Loucy (cell line): ENCODE measurements around the gene IL13RA1.

ENCODE experiments used
- H2AFZ ChIP-seq: fragments of 200-600 bp; sonication (generic); 2 replicates; pipeline ENCODE4 v1.6.0; 2016; ENCODE audit warnings: antibody characterized with exemption, mild to moderate bottlenecking, low read length, moderate library complexity
- H3F3A ChIP-seq: fragments of 200-600 bp; 2 replicates; pipeline ENCODE4 v1.6.0; 2016; ENCODE audit warnings: antibody characterized with exemption, low read depth, mild to moderate bottlenecking
- H3K27me3 ChIP-seq: fragments of 200-600 bp; sonication (generic); 2 replicates; pipeline ENCODE4 v1.6.1; 2014; ENCODE audit warnings: low read length, mild to moderate bottlenecking; ENCODE audit not compliant: insufficient read depth, poor library complexity, severe bottlenecking
- H3K36me3 ChIP-seq: fragments of 200-600 bp; sonication (generic); 2 replicates; pipeline ENCODE4 v1.6.1; 2016; ENCODE audit warnings: low read length; ENCODE audit not compliant: insufficient read depth
- H3K4me1 ChIP-seq: fragments of 200-600 bp; sonication (generic); 2 replicates; pipeline ENCODE4 v1.5.1; 2014; ENCODE audit warnings: low read length, mild to moderate bottlenecking; ENCODE audit not compliant: insufficient read depth, poor library complexity, severe bottlenecking
- H3K4me2 ChIP-seq: fragments of 200-600 bp; sonication (generic); 2 replicates; pipeline ENCODE4 v1.6.0; 2014; ENCODE audit warnings: antibody characterized with exemption, low read length, low read depth, mild to moderate bottlenecking; ENCODE audit not compliant: poor library complexity, severe bottlenecking
- H3K4me3 ChIP-seq: fragments of 200-600 bp; sonication (generic); 2 replicates; pipeline ENCODE4 v1.5.1; 2014; ENCODE audit warnings: low read length, mild to moderate bottlenecking, mixed read lengths; ENCODE audit not compliant: poor library complexity, severe bottlenecking
- H3K79me2 ChIP-seq: fragments of 200-600 bp; sonication (generic); 2 replicates; pipeline ENCODE4 v1.6.1; 2014; ENCODE audit warnings: low read length; ENCODE audit not compliant: insufficient read depth
- H3K9ac ChIP-seq: fragments of 200-600 bp; sonication (generic); 2 replicates; pipeline ENCODE4 v1.6.0; 2014; ENCODE audit warnings: mild to moderate bottlenecking, low read depth, low read length, moderate library complexity; ENCODE audit not compliant: poor library complexity, severe bottlenecking
- H3K9me2 ChIP-seq: fragments of 200-600 bp; sonication (generic); replicated peaks from 2 replicates; pipeline ENCODE4 v1.6.1; 2016; ENCODE audit warnings: low read depth, low read length, mixed read lengths
- H3K9me3 ChIP-seq: fragments of 200-600 bp; sonication (generic); 2 replicates; pipeline ENCODE4 v1.6.1; 2014; ENCODE audit warnings: mild to moderate bottlenecking, antibody characterized with exemption, low read length, low read depth; ENCODE audit not compliant: insufficient read depth
- H4K20me1 ChIP-seq: fragments of 200-600 bp; sonication (generic); 2 replicates; pipeline ENCODE4 v1.6.0; 2014; ENCODE audit warnings: antibody characterized with exemption, low read length, mild to moderate bottlenecking; ENCODE audit not compliant: insufficient read depth, poor library complexity, severe bottlenecking
- CTCF ChIP-seq: fragments of 200-600 bp; sonication (generic); conservative IDR thresholded peaks from 2 replicates; pipeline ENCODE4 v1.5.1; 2014; ENCODE audit warnings: mild to moderate bottlenecking, antibody characterized with exemption, low read length
- EZH2phosphoT487 ChIP-seq: fragments of 200-600 bp; IDR thresholded peaks from 2 replicates; pipeline ENCODE4 v1.6.1; 2018; ENCODE audit warnings: antibody characterized with exemption, mild to moderate bottlenecking, moderate library complexity, borderline replicate concordance

The IL13RA1 gene

GRCh38 chrX:118726887-118727685 is at the start of gene IL13RA1:
IL13RA1 (plus strand) TSS chrX:118727606; CDS start chrX:118727639, 33 bp downstream.
- Histone ChIP-seq H3K4me2 (no peak within 1 kb of the TSS), H3K4me1 (no peaks in the 10 kb centered on the region), H3K9me3 (no peaks in the 10 kb centered on the region), H4K20me1 (no peaks in the 10 kb centered on the region), H3F3A (no peaks in the 10 kb centered on the region), H3K9ac (no peak within 1 kb of the TSS), H3K36me3 (no peaks in the 10 kb centered on the region), H2AFZ (no peak within 1 kb of the TSS), H3K4me3 (no peak within 1 kb of the TSS), H3K27me3 (no peaks in the 10 kb centered on the region), H3K79me2 (no peaks in the 10 kb centered on the region), H3K9me2 (no peaks in the 10 kb centered on the region)
- no peak for TF ChIP-seq EZH2phosphoT487
- TF ChIP-seq CTCF = no peak

DNA sequence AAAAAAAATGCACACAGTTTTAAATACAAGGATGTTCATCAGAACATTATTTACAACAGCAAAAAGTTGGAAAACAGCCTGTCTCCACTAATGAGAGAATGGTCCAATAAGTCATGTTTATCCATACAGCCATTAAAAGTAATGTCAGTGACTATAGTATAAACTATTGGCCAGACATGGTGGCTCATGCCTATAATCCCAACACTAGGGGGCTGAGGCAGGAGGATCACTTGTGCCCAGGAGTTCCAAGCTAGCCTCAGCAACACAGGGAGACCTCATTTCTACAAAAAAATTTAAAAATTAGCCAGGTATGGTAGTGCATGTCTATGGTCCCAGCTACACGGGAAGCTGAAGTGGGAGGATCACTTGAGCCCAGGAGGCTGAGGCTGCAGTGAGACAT is 48.1 kb upstream of the IL13RA1 start:
- H3K36me3 ChIP-seq = peaks cover 5% of the 10 kb centered on the region; the same call in 1 of the 2 replicates
- no peaks in the 10 kb centered on the region for H4K20me1 ChIP-seq
- no peaks in the 10 kb centered on the region for H3K27me3 ChIP-seq
- no peaks in the 10 kb centered on the region for H3K9me3 ChIP-seq
- H3F3A ChIP-seq = no peaks in the 10 kb centered on the region
- H3K79me2 ChIP-seq = no peaks in the 10 kb centered on the region
- no peaks in the 10 kb centered on the region for H3K9me2 ChIP-seq
- H2AFZ ChIP-seq = no peak overlapping the region
- TF ChIP-seq EZH2phosphoT487 (no peak), CTCF (no peak)
- H3K4me2 ChIP-seq = no peak overlapping the region
- H3K4me1 ChIP-seq = no peaks in the 10 kb centered on the region
- H3K9ac ChIP-seq = no peak overlapping the region
- H3K4me3 ChIP-seq = no peak overlapping the region

- no peaks in the 10 kb centered on the region for H3K9me2 ChIP-seq
- no peaks in the 10 kb centered on the region for H4K20me1 ChIP-seq
- peaks cover 5% of the 10 kb centered on the region; the same call in 1 of the 2 replicates for H3K36me3 ChIP-seq
- no peak for TF ChIP-seq CTCF
- no peak for TF ChIP-seq EZH2phosphoT487
- H3F3A ChIP-seq = no peaks in the 10 kb centered on the region
- H3K4me3 ChIP-seq = no peak overlapping the region
- no peaks in the 10 kb centered on the region for H3K79me2 ChIP-seq
- H3K4me1 ChIP-seq = no peaks in the 10 kb centered on the region
- no peaks in the 10 kb centered on the region for H3K27me3 ChIP-seq
- H2AFZ ChIP-seq = no peak overlapping the region
- no peak overlapping the region for H3K4me2 ChIP-seq
- no peak overlapping the region for H3K9ac ChIP-seq
- H3K9me3 ChIP-seq = no peaks in the 10 kb centered on the region
Measured at GRCh38 chrX:118682258-118683014, 45.0 kb upstream of the IL13RA1 start.
